Astrocyte (in vitro differentiated cells and primary cell): Measurements from ENCODE around the gene EXOC4. TPM values are rescaled to one million over a fixed set of nuclear protein-coding genes. Genes with fewer than 3 reads are reported as not detected.

Experiments used
- DNase-seq: peaks from one replicate; pipeline ENCODE4 v3.0.0-alpha.2; 2010; ENCODE audit warnings: low read depth
- FAIRE-seq: peaks from 2 replicates; lab custom pipeline; 2011; peaks lifted over from hg19 to GRCh38; lab: Jason Lieb, UNC
- H2AFZ ChIP-seq: 2 replicates; pipeline ENCODE4 v1.6.0; 2012; ENCODE audit warnings: low read depth, low read length, inconsistent platforms
- H3K27ac ChIP-seq: 2 replicates; pipeline ENCODE4 v1.5.1; 2011; ENCODE audit warnings: low read depth, low read length, inconsistent platforms
- H3K27me3 ChIP-seq: 2 replicates; pipeline ENCODE4 v1.6.0; 2011; ENCODE audit warnings: low read length, inconsistent platforms; ENCODE audit not compliant: insufficient read depth
- H3K36me3 ChIP-seq: 2 replicates; pipeline ENCODE4 v1.5.1; 2011; ENCODE audit warnings: low read length, inconsistent platforms; ENCODE audit not compliant: insufficient read depth
- H3K4me1 ChIP-seq: 2 replicates; pipeline ENCODE4 v1.5.1; 2011; ENCODE audit warnings: low read length, inconsistent platforms; ENCODE audit not compliant: insufficient read depth
- H3K4me2 ChIP-seq: 2 replicates; pipeline ENCODE4 v1.6.0; 2012; ENCODE audit warnings: low read length, inconsistent platforms
- H3K4me3 ChIP-seq: 2 replicates; pipeline ENCODE4 v1.5.1; 2011; ENCODE audit warnings: low read depth, mild to moderate bottlenecking, low read length, inconsistent platforms; ENCODE audit not compliant: insufficient read depth
- H3K79me2 ChIP-seq: 2 replicates; pipeline ENCODE4 v1.6.0; 2012; ENCODE audit warnings: mild to moderate bottlenecking, low read length, inconsistent platforms; ENCODE audit not compliant: insufficient read depth
- H3K9ac ChIP-seq: 2 replicates; pipeline ENCODE4 v1.6.0; 2012; ENCODE audit warnings: mild to moderate bottlenecking, low read length, inconsistent platforms
- H3K9me3 ChIP-seq: 2 replicates; pipeline ENCODE4 v1.5.1; 2012; ENCODE audit warnings: low read depth, mild to moderate bottlenecking, low read length, inconsistent platforms; ENCODE audit not compliant: insufficient read depth
- H4K20me1 ChIP-seq: 2 replicates; pipeline ENCODE4 v1.6.0; 2012; ENCODE audit warnings: low read length, inconsistent platforms; ENCODE audit not compliant: insufficient read depth
- H3K27ac Mint-ChIP-seq: one replicate; pipeline ENCODE4 v1.8.0; 2021; ENCODE audit warnings: mild to moderate bottlenecking, mixed read lengths; ENCODE audit not compliant: unreplicated experiment
- H3K27me3 Mint-ChIP-seq: one replicate; pipeline ENCODE4 v1.8.0; 2021; ENCODE audit warnings: low read depth, mixed read lengths; ENCODE audit not compliant: unreplicated experiment
- H3K36me3 Mint-ChIP-seq: one replicate; pipeline ENCODE4 v1.8.0; 2021; ENCODE audit warnings: low read depth, mixed read lengths; ENCODE audit not compliant: unreplicated experiment
- H3K4me1 Mint-ChIP-seq: one replicate; pipeline ENCODE4 v1.8.0; 2021; ENCODE audit warnings: low read depth, mixed read lengths; ENCODE audit not compliant: unreplicated experiment
- H3K4me3 Mint-ChIP-seq: one replicate; pipeline ENCODE4 v1.8.0; 2021; ENCODE audit warnings: mild to moderate bottlenecking, moderate library complexity, mixed read lengths; ENCODE audit not compliant: unreplicated experiment
- H3K9me3 Mint-ChIP-seq: one replicate; pipeline ENCODE4 v1.8.0; 2021; ENCODE audit warnings: mild to moderate bottlenecking, mixed read lengths; ENCODE audit not compliant: unreplicated experiment
- CTCF ChIP-seq: IDR thresholded peaks from 2 replicates; pipeline ENCODE4 v1.5.1; 2011; ENCODE audit warnings: low read depth, mild to moderate bottlenecking, inconsistent platforms, low read length, moderate library complexity; ENCODE audit not compliant: insufficient read depth
- EZH2 ChIP-seq: IDR thresholded peaks from 2 replicates; pipeline ENCODE4 v1.6.1; 2012; ENCODE audit warnings: mild to moderate bottlenecking, low read length, inconsistent platforms; ENCODE audit not compliant: insufficient read depth
- total RNA-seq: library from RNA; stranded (reverse); gene quantifications from 2 replicates; pipeline ENCODE4 v1.2.1, GENCODE V29; 2021

EXOC4 gene
- total RNA-seq, 1 donor from 2014 or later: 57.5 TPM

DNA sequence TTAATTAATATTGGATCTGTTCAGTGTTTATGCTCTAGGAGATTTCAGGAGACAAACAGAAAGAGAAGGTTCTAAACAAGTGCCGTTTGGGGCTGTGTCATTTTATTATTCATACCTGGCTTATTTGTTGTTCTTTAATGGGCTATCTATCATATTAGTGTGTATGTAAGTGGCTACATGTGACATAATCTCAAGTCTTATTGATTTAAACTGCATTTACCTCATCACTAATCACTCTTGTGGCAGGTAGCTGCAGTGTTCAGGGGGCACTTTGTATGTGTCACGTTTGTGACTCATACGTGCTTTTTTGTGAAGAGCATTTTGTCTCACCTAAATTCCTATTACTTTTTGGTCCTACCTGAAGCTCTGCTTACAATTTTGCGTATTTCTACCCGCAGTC, 95.4 kb downstream of the EXOC4 start:
- Mint-ChIP-seq H3K9me3 (peaks cover under 1% of the 10 kb centered on the region), H3K4me3 (no peak overlapping the region), H3K27me3 (no peaks in the 10 kb centered on the region), H3K36me3 (peaks cover 2% of the 10 kb centered on the region), H3K4me1 (no peaks in the 10 kb centered on the region), H3K27ac (no peak overlapping the region)
- Histone ChIP-seq H2AFZ (no peak overlapping the region), H3K9me3 (no peaks in the 10 kb centered on the region), H3K4me3 (no peak overlapping the region), H3K36me3 (no peaks in the 10 kb centered on the region), H3K27ac (no peak overlapping the region), H3K4me1 (no peaks in the 10 kb centered on the region), H4K20me1 (peaks cover 7% of the 10 kb centered on the region), H3K9ac (no peak overlapping the region), H3K79me2 (peaks cover 6% of the 10 kb centered on the region), H3K4me2 (no peak overlapping the region), H3K27me3 (no peaks in the 10 kb centered on the region)
- FAIRE-seq: no peak
- TF ChIP-seq EZH2 (no peak), CTCF (no peak)
- no peak for DNase-seq

- Mint-ChIP-seq H3K4me1 (no peaks in the 10 kb centered on the region), H3K27ac (no peak overlapping the region), H3K27me3 (no peaks in the 10 kb centered on the region), H3K36me3 (peaks cover 2% of the 10 kb centered on the region), H3K9me3 (peaks cover 5% of the 10 kb centered on the region), H3K4me3 (no peak overlapping the region)
- Histone ChIP-seq H3K79me2 (peaks cover 4% of the 10 kb centered on the region), H3K9me3 (no peaks in the 10 kb centered on the region), H2AFZ (no peak overlapping the region), H4K20me1 (peaks cover 1% of the 10 kb centered on the region), H3K36me3 (no peaks in the 10 kb centered on the region), H3K27ac (no peak overlapping the region), H3K4me2 (no peak overlapping the region), H3K27me3 (no peaks in the 10 kb centered on the region), H3K4me1 (no peaks in the 10 kb centered on the region), H3K4me3 (no peak overlapping the region), H3K9ac (no peak overlapping the region)
- FAIRE-seq: no peak
- DNase-seq: no peak
- TF ChIP-seq EZH2 (no peak), CTCF (no peak)
These were observed 96.2 kb downstream of the EXOC4 start for GRCh38 chr7:133349101-133349500.

GRCh38 chr7:133352430-133352829, 99.6 kb downstream of the EXOC4 start:
- no peak for DNase-seq
- Histone ChIP-seq H3K4me3 (no peak overlapping the region), H3K4me2 (no peak overlapping the region), H3K79me2 (peaks cover 4% of the 10 kb centered on the region), H4K20me1 (no peaks in the 10 kb centered on the region), H2AFZ (no peak overlapping the region), H3K9me3 (no peaks in the 10 kb centered on the region), H3K4me1 (peaks cover 12% of the 10 kb centered on the region), H3K36me3 (no peaks in the 10 kb centered on the region), H3K27me3 (no peaks in the 10 kb centered on the region), H3K27ac (no peak overlapping the region), H3K9ac (no peak overlapping the region)
- Mint-ChIP-seq H3K4me3 (no peak overlapping the region), H3K4me1 (peaks cover 13% of the 10 kb centered on the region), H3K27ac (no peak overlapping the region), H3K27me3 (no peaks in the 10 kb centered on the region), H3K9me3 (peaks cover 5% of the 10 kb centered on the region), H3K36me3 (peaks cover 2% of the 10 kb centered on the region)
- TF ChIP-seq CTCF: no peak
- no peak for TF ChIP-seq EZH2
- FAIRE-seq: no peak
